Mesendoderm (in vitro differentiated cells): ENCODE data around the gene KYAT1.
"Not testable (repeated sequence)": the region's sequence is repeated elsewhere in the genome, so short reads cannot be mapped to it uniquely, and the experiment has no call there.

ENCODE experiments used
- DNase-seq: peaks from one replicate; pipeline ENCODE4 v3.0.0; 2013
- H2AK5ac ChIP-seq: 2 replicates; pipeline ENCODE4 v1.6.1; 2013; ENCODE audit warnings: low read length, inconsistent platforms
- H2BK120ac ChIP-seq: 2 replicates; pipeline ENCODE4 v1.6.1; 2013; ENCODE audit warnings: low read depth, mild to moderate bottlenecking, low read length, moderate library complexity, mixed read lengths
- H2BK15ac ChIP-seq: replicated peaks from 2 replicates; pipeline ENCODE4 v1.6.1; 2013; ENCODE audit warnings: low read depth, mild to moderate bottlenecking, moderate library complexity
- H2BK5ac ChIP-seq: 2 replicates; pipeline ENCODE4 v1.6.1; 2013; ENCODE audit warnings: low read length, inconsistent platforms
- H3K18ac ChIP-seq: 2 replicates; pipeline ENCODE4 v1.6.1; 2013; ENCODE audit warnings: mild to moderate bottlenecking, low read length, mixed read lengths
- H3K23ac ChIP-seq: one replicate; pipeline ENCODE4 v1.6.1; 2013; ENCODE audit warnings: low read length
- H3K27ac ChIP-seq: 2 replicates; pipeline ENCODE4 v1.5.1; 2013; ENCODE audit warnings: low read depth, mild to moderate bottlenecking, inconsistent platforms, low read length, moderate library complexity
- H3K27me3 ChIP-seq: 2 replicates; pipeline ENCODE4 v1.6.1; 2013; ENCODE audit warnings: low read length, control low read depth, mild to moderate bottlenecking, inconsistent platforms; ENCODE audit not compliant: insufficient read depth, poor library complexity
- H3K36me3 ChIP-seq: 2 replicates; pipeline ENCODE4 v1.6.1; 2013; ENCODE audit warnings: low read length, inconsistent platforms; ENCODE audit not compliant: control insufficient read depth, insufficient read depth
- H3K4ac ChIP-seq: one replicate; pipeline ENCODE4 v1.6.1; 2013; ENCODE audit warnings: low read depth, mild to moderate bottlenecking, low read length, moderate library complexity
- H3K4me1 ChIP-seq: 2 replicates; pipeline ENCODE4 v1.6.1; 2013; ENCODE audit warnings: low read depth, low read length, inconsistent platforms; ENCODE audit not compliant: control insufficient read depth
- H3K4me2 ChIP-seq: 2 replicates; pipeline ENCODE4 v1.6.1; 2013; ENCODE audit warnings: low read length
- H3K4me3 ChIP-seq: 2 replicates; pipeline ENCODE4 v1.5.1; 2013; ENCODE audit warnings: mild to moderate bottlenecking, low read length
- H3K56ac ChIP-seq: one replicate; pipeline ENCODE4 v1.6.1; 2013; ENCODE audit warnings: low read length
- H3K79me1 ChIP-seq: 2 replicates; pipeline ENCODE4 v1.6.1; 2013; ENCODE audit warnings: low read length, inconsistent platforms
- H3K79me2 ChIP-seq: 2 replicates; pipeline ENCODE4 v1.6.1; 2013; ENCODE audit warnings: mild to moderate bottlenecking, low read length; ENCODE audit not compliant: control insufficient read depth, insufficient read depth
- H3K9ac ChIP-seq: 2 replicates; pipeline ENCODE4 v1.6.1; 2013; ENCODE audit warnings: low read length, inconsistent platforms
- H4K5ac ChIP-seq: one replicate; pipeline ENCODE4 v1.6.1; 2013; ENCODE audit warnings: low read length
- H4K8ac ChIP-seq: one replicate; pipeline ENCODE4 v1.6.1; 2013; ENCODE audit warnings: low read depth, mild to moderate bottlenecking, control low read depth, low read length, moderate library complexity
- WGBS: extraction: QIAGEN DNeasy Blood & Tissue Kit; methylation state at CpG from one replicate; pipeline ENCODE4 v1.1.7; 2013; ENCODE audit warnings: low lambda C conversion rate, missing lambda C conversion rate; ENCODE audit not compliant: insufficient coverage; ENCODE audit errors: extremely low coverage; 5-methylcytosine and 5-hydroxymethylcytosine counted together

The KYAT1 gene

GRCh38 chr9:128798896-128799295 is 82.9 kb downstream of the KYAT1 start:
- whole genome bisulfite sequencing: no CpG with 5 or more reads among the region's 8 CpGs
- H3K36me3 ChIP-seq: peaks cover 8% of the 10 kb centered on the region
- DNase-seq: no peak

GRCh38 chr9:128794961-128795360 is 86.8 kb downstream of the KYAT1 start:
- not testable (repeated sequence) for H2AK5ac ChIP-seq, H3K79me1 ChIP-seq, H3K23ac ChIP-seq, H3K4me3 ChIP-seq, H2BK5ac ChIP-seq, H4K5ac ChIP-seq, H3K56ac ChIP-seq, H3K4ac ChIP-seq, H3K4me1 ChIP-seq, H2BK15ac ChIP-seq, H3K27ac ChIP-seq, H3K18ac ChIP-seq, H3K79me2 ChIP-seq, H3K4me2 ChIP-seq, H2BK120ac ChIP-seq, DNase-seq, H3K9ac ChIP-seq, H4K8ac ChIP-seq, H3K27me3 ChIP-seq
- H3K36me3 ChIP-seq: peaks cover 16% of the 10 kb centered on the region
- no CpG with 5 or more reads among the region's 2 CpGs for WGBS

More at GRCh38 chr9:128798896-128799295, 82.9 kb downstream of the KYAT1 start:
- no peak overlapping the region for H3K23ac ChIP-seq
- no peak overlapping the region for H4K8ac ChIP-seq
- no peak overlapping the region for H2BK15ac ChIP-seq
- H2BK120ac ChIP-seq: no peak overlapping the region
- H4K5ac ChIP-seq: no peak overlapping the region
- H3K4me2 ChIP-seq: no peak overlapping the region
- no peak overlapping the region for H2AK5ac ChIP-seq
- H3K27ac ChIP-seq: no peak overlapping the region
- H3K4me3 ChIP-seq: no peak overlapping the region
- H3K56ac ChIP-seq: no peak overlapping the region
- H3K9ac ChIP-seq: no peak overlapping the region
- no peaks in the 10 kb centered on the region for H3K79me2 ChIP-seq
- H2BK5ac ChIP-seq: no peak overlapping the region
- H3K27me3 ChIP-seq: no peaks in the 10 kb centered on the region
- no peak overlapping the region for H3K4ac ChIP-seq
- H3K4me1 ChIP-seq: no peaks in the 10 kb centered on the region
- H3K18ac ChIP-seq: no peak overlapping the region
- H3K79me1 ChIP-seq: no peaks in the 10 kb centered on the region

- Histone ChIP-seq H4K8ac (no peak overlapping the region), H3K4ac (no peak overlapping the region), H3K4me1 (no peaks in the 10 kb centered on the region), H2BK15ac (no peak overlapping the region), H3K27me3 (no peaks in the 10 kb centered on the region), H3K36me3 (peaks cover 10% of the 10 kb centered on the region), H3K18ac (no peak overlapping the region), H2BK5ac (no peak overlapping the region), H3K79me2 (peaks cover under 1% of the 10 kb centered on the region), H2BK120ac (no peak overlapping the region), H3K4me2 (no peak overlapping the region), H3K23ac (no peak overlapping the region), H2AK5ac (no peak overlapping the region), H3K56ac (no peak overlapping the region), H3K4me3 (no peak overlapping the region), H3K27ac (no peak overlapping the region), H3K9ac (no peak overlapping the region), H4K5ac (no peak overlapping the region), H3K79me1 (no peaks in the 10 kb centered on the region)
- WGBS: no CpG with 5 or more reads among the region's 8 CpGs
- DNase-seq: no peak
Observed at GRCh38 chr9:128792978-128793686, 88.6 kb downstream of the KYAT1 start.

GRCh38 chr9:128792134-128792533 is 89.6 kb downstream of the KYAT1 start:
- H3K27ac ChIP-seq: no peak overlapping the region
- H3K4me2 ChIP-seq: no peak overlapping the region
- peaks cover 2% of the 10 kb centered on the region for H3K4me1 ChIP-seq
- H2BK5ac ChIP-seq: no peak overlapping the region
- no peak overlapping the region for H3K23ac ChIP-seq
- peaks cover 5% of the 10 kb centered on the region for H3K79me1 ChIP-seq
- H3K4ac ChIP-seq: no peak overlapping the region
- H2BK120ac ChIP-seq: no peak overlapping the region
- H2BK15ac ChIP-seq: no peak overlapping the region
- no peak overlapping the region for H4K8ac ChIP-seq
- H3K56ac ChIP-seq: no peak overlapping the region
- H3K27me3 ChIP-seq: no peaks in the 10 kb centered on the region
- H4K5ac ChIP-seq: no peak overlapping the region
- H3K9ac ChIP-seq: no peak overlapping the region
- H3K79me2 ChIP-seq: peaks cover 3% of the 10 kb centered on the region
- no CpG with 5 or more reads among the region's 9 CpGs for WGBS
- H3K4me3 ChIP-seq: no peak overlapping the region
- DNase-seq: no peak
- H2AK5ac ChIP-seq: no peak overlapping the region
- no peak overlapping the region for H3K18ac ChIP-seq
- peaks cover 9% of the 10 kb centered on the region for H3K36me3 ChIP-seq

GRCh38 chr9:128790536-128790935 is 91.2 kb downstream of the KYAT1 start:
- Histone ChIP-seq H3K79me1 (peaks cover 5% of the 10 kb centered on the region), H3K23ac (no peak overlapping the region), H3K4me1 (peaks cover 2% of the 10 kb centered on the region), H3K4ac (no peak overlapping the region), H3K56ac (no peak overlapping the region), H4K5ac (no peak overlapping the region), H2BK15ac (no peak overlapping the region), H2BK120ac (no peak overlapping the region), H2BK5ac (no peak overlapping the region), H4K8ac (no peak overlapping the region), H3K27ac (no peak overlapping the region), H3K9ac (no peak overlapping the region), H3K4me2 (no peak overlapping the region), H3K79me2 (peaks cover 3% of the 10 kb centered on the region), H3K36me3 (peaks cover 9% of the 10 kb centered on the region), H3K18ac (no peak overlapping the region), H3K4me3 (no peak overlapping the region), H2AK5ac (no peak overlapping the region), H3K27me3 (no peaks in the 10 kb centered on the region)
- no CpG with 5 or more reads among the region's 4 CpGs for WGBS
- DNase-seq: no peak

- DNase-seq: peak; percentile 62
- no CpG with 5 or more reads among the region's 1 CpG for WGBS
- no peak overlapping the region for H3K4me3 ChIP-seq
Observed at GRCh38 chr9:128788445-128788844, 93.3 kb downstream of the KYAT1 start.

More at GRCh38 chr9:128788445-128788844, 93.3 kb downstream of the KYAT1 start:
- Histone ChIP-seq H2BK120ac (no peak overlapping the region), H3K79me1 (peaks cover 5% of the 10 kb centered on the region), H3K27me3 (no peaks in the 10 kb centered on the region), H3K4me1 (peaks cover 2% of the 10 kb centered on the region), H2AK5ac (no peak overlapping the region), H3K18ac (no peak overlapping the region), H3K4me2 (no peak overlapping the region), H4K8ac (no peak overlapping the region), H3K23ac (no peak overlapping the region), H3K9ac (no peak overlapping the region), H2BK5ac (no peak overlapping the region), H3K56ac (peak overlapping the region; percentile 38), H3K36me3 (peaks cover 9% of the 10 kb centered on the region), H3K79me2 (peaks cover 3% of the 10 kb centered on the region), H3K27ac (no peak overlapping the region), H4K5ac (no peak overlapping the region), H2BK15ac (no peak overlapping the region), H3K4ac (no peak overlapping the region)
